ENCODE data around the gene KRT39.

KRT39 gene

GRCh38 chr17:40909755-40910154, 57.0 kb downstream of the KRT39 start:
- no peak overlapping the region for H3K4me3 ChIP-seq (ENCODE audit: low read depth, low read length)
- TF ChIP-seq, protein P1, sequence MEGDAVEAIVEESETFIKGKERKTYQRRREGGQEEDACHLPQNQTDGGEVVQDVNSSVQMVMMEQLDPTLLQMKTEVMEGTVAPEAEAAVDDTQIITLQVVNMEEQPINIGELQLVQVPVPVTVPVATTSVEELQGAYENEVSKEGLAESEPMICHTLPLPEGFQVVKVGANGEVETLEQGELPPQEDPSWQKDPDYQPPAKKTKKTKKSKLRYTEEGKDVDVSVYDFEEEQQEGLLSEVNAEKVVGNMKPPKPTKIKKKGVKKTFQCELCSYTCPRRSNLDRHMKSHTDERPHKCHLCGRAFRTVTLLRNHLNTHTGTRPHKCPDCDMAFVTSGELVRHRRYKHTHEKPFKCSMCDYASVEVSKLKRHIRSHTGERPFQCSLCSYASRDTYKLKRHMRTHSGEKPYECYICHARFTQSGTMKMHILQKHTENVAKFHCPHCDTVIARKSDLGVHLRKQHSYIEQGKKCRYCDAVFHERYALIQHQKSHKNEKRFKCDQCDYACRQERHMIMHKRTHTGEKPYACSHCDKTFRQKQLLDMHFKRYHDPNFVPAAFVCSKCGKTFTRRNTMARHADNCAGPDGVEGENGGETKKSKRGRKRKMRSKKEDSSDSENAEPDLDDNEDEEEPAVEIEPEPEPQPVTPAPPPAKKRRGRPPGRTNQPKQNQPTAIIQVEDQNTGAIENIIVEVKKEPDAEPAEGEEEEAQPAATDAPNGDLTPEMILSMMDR (IDR thresholded peaks at IDR 0.05; ENCODE audit: borderline replicate concordance, insufficient read depth, low read depth, low read length) = no peak

- TF ChIP-seq, protein P1 (IDR thresholded peaks at IDR 0.05; ENCODE audit: borderline replicate concordance, insufficient read depth, low read depth, low read length) = peak; percentile 68; the same call in 1 of the 2 replicates
- H3K4me3 ChIP-seq (ENCODE audit: low read depth, low read length) = no peak overlapping the region
Observed at GRCh38 chr17:40909351-40909750, 57.4 kb downstream of the KRT39 start.
